Amniotic stem cell (primary cell): ENCODE results near the gene CLEC4F.

Experiments
- DNase-seq: peaks from one replicate; lab custom pipeline; 2025; lab: John Stamatoyannopoulos, UW

The CLEC4F gene

GRCh38 chr2:70820499-70820898, at the start of gene CLEC4F:
Gene CLEC4F, minus strand, starts transcription at chr2:70820599. Its CDS starts 76 bp downstream, at chr2:70820523.
- DNase-seq = no peak

GRCh38 chr2:70868970-70869369, 48.6 kb upstream of the CLEC4F start:
- DNase-seq = no peak

DNA sequence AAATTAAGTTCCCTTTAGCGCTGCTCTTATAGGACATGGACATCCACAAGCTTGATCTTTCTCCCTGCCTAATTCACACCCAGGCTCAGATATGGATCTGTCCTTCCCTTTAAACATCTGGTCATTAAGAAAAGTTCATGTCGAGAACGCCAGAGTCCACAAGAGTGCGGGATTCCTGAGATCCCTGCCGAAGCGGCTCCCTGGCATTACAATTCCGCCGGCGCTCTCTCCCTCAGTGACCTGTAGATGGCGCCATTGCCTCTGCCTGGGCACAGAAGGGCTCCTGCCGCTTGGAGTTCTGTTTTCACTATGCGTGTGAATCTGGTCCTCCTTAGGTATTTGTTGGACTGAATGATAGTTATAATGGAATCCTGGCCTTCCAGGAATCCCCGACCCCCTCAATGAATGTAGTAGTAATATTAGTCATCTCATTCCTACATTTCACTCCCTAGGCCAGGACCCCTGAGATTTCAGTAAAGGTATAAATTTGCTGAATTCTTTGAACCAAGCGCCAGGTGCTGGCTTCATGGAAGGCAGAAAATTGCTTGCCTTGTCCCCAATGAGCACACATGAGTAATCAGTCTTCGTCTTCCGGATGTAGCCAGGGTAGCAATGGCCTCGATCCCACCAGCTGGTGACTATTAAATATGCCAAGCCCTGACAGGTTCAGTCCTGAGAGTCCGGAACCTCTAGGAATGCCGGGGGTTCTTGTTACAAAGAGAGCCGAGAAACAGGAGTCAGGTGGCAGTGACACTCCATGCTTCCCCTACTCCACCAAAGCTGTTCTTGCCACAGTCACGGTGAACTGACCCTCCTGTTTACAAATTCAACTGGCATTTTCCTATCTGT, 41.6 kb upstream of the CLEC4F start:
- DNase-seq = peak; percentile 47

- DNase-seq = no peak
Measured at GRCh38 chr2:70855667-70856066, 35.3 kb upstream of the CLEC4F start.

DNA sequence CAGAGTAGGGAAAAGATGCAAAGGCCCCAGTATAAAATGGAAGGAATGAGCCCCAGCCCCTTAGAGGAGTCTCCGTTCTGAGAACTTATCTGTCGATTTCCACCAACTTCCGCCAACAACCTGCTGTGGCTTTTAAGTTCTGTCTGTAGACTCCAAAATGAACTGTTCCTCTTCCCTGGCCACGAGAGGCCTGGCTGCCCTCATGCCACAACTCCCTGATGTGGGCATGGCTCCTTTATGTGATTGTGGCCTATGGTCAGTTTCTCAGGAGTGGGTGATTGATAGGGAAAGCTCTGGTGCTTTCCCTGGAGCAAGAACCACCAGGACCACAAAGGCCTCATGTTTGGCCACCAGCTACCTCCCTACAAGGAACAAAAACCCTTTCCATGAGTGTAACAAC, 34.0 kb upstream of the CLEC4F start:
- DNase-seq = no peak

GRCh38 chr2:70852824-70853223, 32.4 kb upstream of the CLEC4F start:
- no peak for DNase-seq

DNA sequence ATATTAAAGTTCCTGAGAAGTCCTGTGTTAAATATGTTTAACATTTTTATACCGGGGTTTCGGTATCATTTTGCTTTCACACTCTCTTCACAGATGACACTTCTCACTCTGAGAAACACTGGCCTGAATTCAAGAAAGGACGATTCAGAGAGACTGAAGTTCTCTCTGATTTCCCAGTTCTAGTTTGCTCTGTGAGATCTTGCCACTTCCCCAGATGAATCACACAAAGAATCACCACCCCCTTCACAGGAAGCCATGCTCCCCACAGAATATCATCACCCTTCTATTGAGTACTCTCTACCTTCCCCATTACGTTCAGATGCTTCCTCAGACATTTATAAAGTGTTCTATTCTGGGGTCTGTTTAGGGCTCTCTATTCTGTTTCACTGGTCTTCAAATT, 31.3 kb upstream of the CLEC4F start:
- no peak for DNase-seq

GRCh38 chr2:70850925-70851324, 30.5 kb upstream of the CLEC4F start:
- DNase-seq = no peak

DNA sequence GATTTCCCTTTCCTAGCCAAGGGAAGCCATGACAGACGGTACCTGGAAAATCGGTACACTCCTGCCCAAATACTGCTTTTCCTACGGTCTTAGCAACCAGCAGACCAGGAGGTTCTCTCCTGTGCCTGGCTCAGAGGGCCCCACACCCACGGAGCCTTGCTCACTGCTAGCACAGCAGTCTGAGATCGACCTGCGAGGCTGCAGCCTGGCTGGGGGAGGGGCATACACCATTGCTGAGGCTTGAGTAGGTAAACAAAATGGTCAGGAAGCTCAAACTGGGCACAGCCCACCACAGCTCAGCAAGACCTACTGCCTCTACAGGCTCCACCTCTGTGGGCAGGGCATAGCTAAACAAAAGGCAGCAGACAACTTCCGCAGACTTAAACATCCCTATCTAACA, 22.0 kb upstream of the CLEC4F start:
- DNase-seq = no peak

GRCh38 chr2:70837980-70838925, 17.9 kb upstream of the CLEC4F start:
- DNase-seq = no peak

GRCh38 chr2:70835643-70836042, 15.2 kb upstream of the CLEC4F start, which contains the start of gene CD207:
Gene CD207, minus strand, starts transcription at chr2:70835816. Its CDS starts 40 bp downstream, at chr2:70835776.
- no peak for DNase-seq

DNA sequence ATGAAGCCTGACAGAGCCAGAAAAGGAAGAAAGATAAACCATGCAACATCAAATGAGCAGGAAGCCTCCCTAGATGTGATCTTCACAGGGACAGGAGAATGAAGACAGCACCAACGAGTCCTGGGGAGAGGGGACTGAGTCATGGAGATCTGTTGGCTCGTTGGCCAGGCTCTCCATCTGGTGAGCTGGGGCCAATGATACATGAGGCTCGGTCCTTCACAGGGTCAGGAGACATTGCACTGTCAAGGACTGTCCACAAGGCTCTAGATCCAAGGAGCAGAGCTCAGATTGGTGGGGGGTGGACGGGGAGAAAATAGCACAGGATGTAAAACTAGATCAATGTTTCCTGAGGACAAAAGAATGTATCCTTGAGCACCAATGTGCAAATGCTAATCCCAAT, 14.5 kb upstream of the CLEC4F start:
- no peak for DNase-seq

DNA sequence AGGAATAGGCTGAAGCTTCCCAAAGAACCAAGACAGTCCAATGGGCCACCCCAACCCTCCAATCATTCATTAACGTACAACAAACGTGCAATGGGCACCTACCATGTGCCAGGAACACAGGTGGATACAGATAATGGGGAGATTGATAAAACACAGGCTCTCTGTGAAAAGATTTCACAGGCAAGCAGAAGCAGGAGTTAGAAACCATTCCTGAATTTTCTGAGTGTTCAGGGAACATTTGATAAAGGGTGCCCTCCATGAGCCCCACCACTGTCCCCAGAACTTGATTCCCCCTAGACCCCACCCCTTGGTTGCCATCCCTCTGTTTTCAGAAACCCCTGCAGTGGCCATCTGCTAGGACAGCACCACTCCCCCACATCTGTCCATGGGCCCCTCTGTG, 13.7 kb upstream of the CLEC4F start:
- DNase-seq = no peak

DNA sequence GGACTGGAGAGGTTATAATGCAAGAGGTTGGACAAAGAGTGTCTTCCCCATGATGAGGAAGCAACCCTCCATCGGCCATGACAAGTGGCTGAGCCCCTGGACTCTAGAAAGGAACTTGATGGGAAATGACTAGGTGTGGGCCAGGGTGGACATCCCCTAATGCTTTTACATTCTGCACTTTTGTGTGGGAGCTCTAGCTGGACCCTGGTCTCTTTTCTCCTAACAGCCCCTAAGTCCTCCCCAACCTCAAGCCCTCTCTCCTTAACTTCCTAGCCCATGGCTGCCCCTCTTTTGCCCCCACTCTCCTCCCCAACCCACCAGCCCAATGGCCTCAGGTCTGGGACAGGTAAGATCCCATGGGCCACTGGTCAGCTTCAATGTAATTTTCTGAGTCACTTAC, 12.8 kb upstream of the CLEC4F start:
- DNase-seq = no peak

DNA sequence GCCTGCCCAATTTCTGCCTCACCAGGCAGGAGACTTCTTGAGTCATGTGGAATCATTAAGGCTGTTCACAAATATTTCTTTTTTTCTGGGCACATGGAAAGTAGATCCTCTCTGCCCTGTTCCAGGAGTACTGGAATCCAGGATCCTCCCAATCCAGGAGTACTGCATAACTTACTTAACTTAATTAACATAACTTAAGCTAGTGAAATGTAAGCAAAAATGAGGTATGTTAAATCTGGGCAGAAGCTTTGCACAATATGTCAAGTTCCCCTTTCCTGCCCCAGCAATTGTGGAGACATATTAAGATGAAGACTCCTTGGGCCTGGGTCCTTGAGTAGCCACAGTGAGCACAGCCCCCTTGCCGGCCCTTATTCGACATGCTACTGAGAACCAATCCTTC, 12.0 kb upstream of the CLEC4F start:
- no peak for DNase-seq

- DNase-seq = no peak
Measured at GRCh38 chr2:70831861-70832260, 11.5 kb upstream of the CLEC4F start.

DNA sequence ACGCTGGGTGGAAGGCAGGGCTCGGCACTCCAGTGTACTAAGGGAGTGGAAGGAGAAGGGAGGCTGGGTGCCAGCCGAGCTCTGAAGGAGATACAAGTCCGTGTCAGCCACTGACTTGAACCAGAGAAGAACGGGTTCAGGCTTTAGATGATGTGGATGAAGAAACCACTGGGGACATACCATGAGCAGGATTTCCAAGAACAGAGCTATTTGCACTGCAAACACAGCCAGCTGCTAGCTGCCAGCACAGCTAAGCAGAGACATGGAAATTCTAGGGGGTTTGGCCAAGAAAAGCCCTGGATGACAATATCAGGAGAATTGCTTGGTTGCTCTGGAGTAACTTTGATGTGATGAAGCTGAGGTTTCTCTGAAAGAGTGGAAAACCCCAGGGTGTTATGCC, 10.0 kb upstream of the CLEC4F start:
- DNase-seq = no peak

DNA sequence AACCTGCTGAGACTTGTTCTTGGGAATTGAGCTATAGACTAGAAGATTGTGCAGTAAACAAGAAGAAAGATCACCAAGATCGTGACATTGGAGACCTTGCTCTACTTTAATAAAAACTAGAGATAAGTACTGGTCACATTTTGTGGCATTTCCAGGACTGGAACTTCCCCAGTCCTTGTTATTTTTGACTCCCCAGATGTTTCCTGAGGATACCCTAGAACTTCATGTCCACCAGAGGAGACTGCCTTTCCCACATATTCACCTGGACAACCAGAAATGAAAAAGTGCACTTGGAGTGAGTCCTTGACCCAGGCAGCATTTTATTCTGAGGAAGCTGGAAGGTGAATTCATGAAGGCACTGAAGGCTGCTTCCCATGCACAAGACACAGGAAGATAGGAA, 9.5 kb upstream of the CLEC4F start:
- DNase-seq = no peak

GRCh38 chr2:70828914-70829824, 8.8 kb upstream of the CLEC4F start:
- DNase-seq = no peak

GRCh38 chr2:70828115-70828514, 7.7 kb upstream of the CLEC4F start:
- no peak for DNase-seq

DNA sequence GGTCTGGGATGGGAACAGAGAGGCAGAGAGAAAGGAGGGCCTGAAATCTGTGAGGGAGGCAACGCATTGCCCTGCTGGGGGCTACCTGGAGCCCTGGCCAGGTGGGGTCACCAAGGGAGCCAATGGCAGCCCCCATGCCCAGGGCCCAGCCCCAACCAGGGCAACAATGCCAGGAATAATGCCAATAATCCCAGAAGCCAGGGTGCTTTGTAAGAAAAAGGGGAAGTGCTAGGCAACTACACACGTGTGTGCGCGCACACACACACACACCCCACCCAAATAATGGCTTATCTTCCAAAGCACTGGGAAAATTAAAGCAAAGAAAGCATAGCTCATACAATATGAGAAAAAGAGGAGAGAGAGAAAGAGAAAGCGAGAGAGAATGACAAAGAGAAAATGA, 7.0 kb upstream of the CLEC4F start:
- DNase-seq = no peak
